SK-N-SH (cell line): Measurements from ENCODE around the gene NEURL3. TPM values are rescaled to one million over a fixed set of nuclear protein-coding genes. Genes with fewer than 3 reads are reported as not detected.
"Not testable (repeated sequence)": the region's sequence is repeated elsewhere in the genome, so short reads cannot be mapped to it uniquely, and the experiment has no call there.

ENCODE experiments used
- CTCF ChIA-PET: fragments of 300-600, 350-600 bp; formaldehyde crosslinking; extraction: SDS; loops from one replicate; lab custom pipeline; 2021; lab: Yijun Ruan, JAX
- POLR2A ChIA-PET: fragments of 350-600 bp; sonication (Branson Sonifier 250); formaldehyde crosslinking; extraction: SDS; loops from one replicate; lab custom pipeline; 2020; ENCODE audit warnings: antibody characterized with exemption, inconsistent platforms; lab: Yijun Ruan, JAX
- DNase-seq: peaks from one replicate; pipeline ENCODE4 v3.0.0; 2012
- H2AFZ ChIP-seq: fragments of 200-600 bp; sonication (generic); 2 replicates; pipeline ENCODE4 v1.8.1; 2016; ENCODE audit warnings: antibody characterized with exemption, mild to moderate bottlenecking, low read depth
- H3F3A ChIP-seq: fragments of 200-600 bp; sonication (generic); replicated peaks from 2 replicates; pipeline ENCODE3; 2016; ENCODE audit warnings: antibody characterized with exemption, mild to moderate bottlenecking; ENCODE audit not compliant: insufficient read depth
- H3K27ac ChIP-seq, 2 experiments: fragments of 200-500 bp in 1 of 2; fragments of 200-600 bp in 1 of 2; sonication (Bioruptor generic) in 1 of 2; sonication (generic), shearing (Covaris generic) in 1 of 2; 2 replicates each; pipeline versions ENCODE4 v1.5.1 to v1.6.1; 2014 to 2016; ENCODE audit warnings: low read depth in 2 of 2, inconsistent platforms in 1 of 2, low read length in 1 of 2, mild to moderate bottlenecking in 1 of 2, mixed read lengths in 1 of 2
- H3K27me3 ChIP-seq: fragments of 200-600 bp; sonication (generic), shearing (Covaris generic); 2 replicates; pipeline ENCODE4 v1.6.1; 2016; ENCODE audit warnings: mixed run types; ENCODE audit not compliant: insufficient read depth
- H3K36me3 ChIP-seq, 2 experiments: fragments of 200-500 bp in 1 of 2; fragments of 200-600 bp in 1 of 2; sonication (Bioruptor generic) in 1 of 2; sonication (generic) in 1 of 2; replicated peaks in 1 of 2; 2 replicates each; pipeline versions ENCODE3 to v1.5.1; 2014 to 2016; ENCODE audit warnings: low read length in 1 of 2, mild to moderate bottlenecking in 1 of 2; ENCODE audit not compliant: insufficient read depth in 2 of 2, control insufficient read depth in 1 of 2
- H3K4me1 ChIP-seq, 2 experiments: fragments of 200-500 bp in 1 of 2; fragments of 200-600 bp in 1 of 2; sonication (Bioruptor generic) in 1 of 2; sonication (generic), shearing (Covaris generic) in 1 of 2; 2 replicates each; pipeline versions ENCODE4 v1.5.1 to v1.6.1; 2014 to 2016; ENCODE audit warnings: low read depth in 1 of 2, low read length in 1 of 2, mixed run types in 1 of 2; ENCODE audit not compliant: insufficient read depth in 2 of 2, control insufficient read depth in 1 of 2
- H3K4me2 ChIP-seq: fragments of 200-600 bp; sonication (generic), shearing (Covaris generic); 2 replicates; pipeline ENCODE4 v1.6.1; 2017; ENCODE audit warnings: mixed run types
- H3K4me3 ChIP-seq, 2 experiments: fragments of 200-500 bp in 1 of 2; fragments of 200-600 bp in 1 of 2; sonication (Bioruptor generic) in 1 of 2; sonication (generic), shearing (Covaris generic) in 1 of 2; 2 replicates each; pipeline versions ENCODE4 v1.5.1 to v1.8.1; 2014 to 2016; ENCODE audit warnings: low read depth in 2 of 2, inconsistent platforms in 1 of 2, low read length in 1 of 2, mild to moderate bottlenecking in 1 of 2, mixed read lengths in 1 of 2, moderate library complexity in 1 of 2
- H3K79me2 ChIP-seq: fragments of 200-600 bp; sonication (generic); 2 replicates; pipeline ENCODE4 v1.8.1; 2017; ENCODE audit warnings: mild to moderate bottlenecking; ENCODE audit not compliant: insufficient read depth
- H3K9ac ChIP-seq: fragments of 200-600 bp; sonication (generic); 2 replicates; pipeline ENCODE4 v1.6.1; 2017; ENCODE audit warnings: mixed run types
- H3K9me2 ChIP-seq: fragments of 200-600 bp; sonication (generic); 2 replicates; pipeline ENCODE4 v1.6.1; 2017; ENCODE audit warnings: mixed run types
- H3K9me3 ChIP-seq: fragments of 200-600 bp; sonication (generic); 2 replicates; pipeline ENCODE4 v1.6.1; 2017; ENCODE audit warnings: mixed run types, mild to moderate bottlenecking, moderate library complexity
- H4K20me1 ChIP-seq: fragments of 200-600 bp; sonication (generic); 2 replicates; pipeline ENCODE4 v1.6.1; 2017; ENCODE audit warnings: mild to moderate bottlenecking, mixed run types; ENCODE audit not compliant: insufficient read depth
- GATA2 ChIP-seq: sonication (generic); formaldehyde crosslinking; IDR thresholded peaks from 2 replicates; pipeline ENCODE4 v1.5.0; 2020; ENCODE audit warnings: mild to moderate bottlenecking, missing genetic modification reagents
- JUND ChIP-seq: IDR thresholded peaks from 2 replicates; pipeline ENCODE4 v1.4.0; 2012
- NFIC ChIP-seq: IDR thresholded peaks from 2 replicates; pipeline ENCODE4 v1.4.0; 2012; ENCODE audit warnings: borderline replicate concordance
- NRF1 ChIP-seq: IDR thresholded peaks from 2 replicates; pipeline ENCODE4 v1.6.1; 2012; ENCODE audit warnings: low read depth, mild to moderate bottlenecking, low read length
- RXRA ChIP-seq: IDR thresholded peaks from 2 replicates; pipeline ENCODE4 v1.4.0; 2012; ENCODE audit warnings: low read depth, mild to moderate bottlenecking, borderline replicate concordance
- TAF1 ChIP-seq: IDR thresholded peaks from 2 replicates; pipeline ENCODE4 v1.6.1; 2012; ENCODE audit warnings: low read depth, mild to moderate bottlenecking, low read length, moderate library complexity, borderline replicate concordance
- WGBS: methylation state at CpG from one replicate; pipeline ENCODE4 v1.1.6; 2017; ENCODE audit warnings: low lambda C conversion rate; 5-methylcytosine and 5-hydroxymethylcytosine counted together
- polyA plus RNA-seq, 3 experiments: library from polyadenylated mRNA; depleted of rRNA; stranded (reverse); fragments of >200 nt; gene quantifications; 2 replicates each; pipeline ENCODE4 v1.2.3, GENCODE V29; 2012
- TF ChIP-seq, protein P1 (sequence below): fragments of 150-350 bp; IDR thresholded peaks from 2 replicates; pipeline ENCODE4 v1.6.1; 2016; ENCODE audit warnings: mild to moderate bottlenecking, low read depth, low read length
- TF ChIP-seq, protein P2 (sequence below): IDR thresholded peaks from 2 replicates; pipeline ENCODE4 v1.4.0; 2012; ENCODE audit warnings: low read depth, borderline replicate concordance
- TF ChIP-seq, protein P3 (sequence below): fragments of 200-600 bp; sonication (generic); IDR thresholded peaks from 2 replicates; pipeline ENCODE4 v1.6.1; 2017; ENCODE audit warnings: antibody characterized with exemption, mild to moderate bottlenecking, moderate library complexity
- TF ChIP-seq, protein P4 (sequence below): fragments of 150-350 bp; IDR thresholded peaks from 2 replicates; pipeline ENCODE4 v1.6.1; 2017; ENCODE audit warnings: antibody characterized with exemption, low read length, low read depth, borderline replicate concordance
- TF ChIP-seq, protein P5 (sequence below): IDR thresholded peaks from 2 replicates; pipeline ENCODE4 v1.4.0; 2012; ENCODE audit warnings: low read depth, borderline replicate concordance

The NEURL3 gene
- polyA plus RNA-seq, 1 of the 3 experiments (the other 2 are of a cell fraction): 0.08 TPM

DNA sequence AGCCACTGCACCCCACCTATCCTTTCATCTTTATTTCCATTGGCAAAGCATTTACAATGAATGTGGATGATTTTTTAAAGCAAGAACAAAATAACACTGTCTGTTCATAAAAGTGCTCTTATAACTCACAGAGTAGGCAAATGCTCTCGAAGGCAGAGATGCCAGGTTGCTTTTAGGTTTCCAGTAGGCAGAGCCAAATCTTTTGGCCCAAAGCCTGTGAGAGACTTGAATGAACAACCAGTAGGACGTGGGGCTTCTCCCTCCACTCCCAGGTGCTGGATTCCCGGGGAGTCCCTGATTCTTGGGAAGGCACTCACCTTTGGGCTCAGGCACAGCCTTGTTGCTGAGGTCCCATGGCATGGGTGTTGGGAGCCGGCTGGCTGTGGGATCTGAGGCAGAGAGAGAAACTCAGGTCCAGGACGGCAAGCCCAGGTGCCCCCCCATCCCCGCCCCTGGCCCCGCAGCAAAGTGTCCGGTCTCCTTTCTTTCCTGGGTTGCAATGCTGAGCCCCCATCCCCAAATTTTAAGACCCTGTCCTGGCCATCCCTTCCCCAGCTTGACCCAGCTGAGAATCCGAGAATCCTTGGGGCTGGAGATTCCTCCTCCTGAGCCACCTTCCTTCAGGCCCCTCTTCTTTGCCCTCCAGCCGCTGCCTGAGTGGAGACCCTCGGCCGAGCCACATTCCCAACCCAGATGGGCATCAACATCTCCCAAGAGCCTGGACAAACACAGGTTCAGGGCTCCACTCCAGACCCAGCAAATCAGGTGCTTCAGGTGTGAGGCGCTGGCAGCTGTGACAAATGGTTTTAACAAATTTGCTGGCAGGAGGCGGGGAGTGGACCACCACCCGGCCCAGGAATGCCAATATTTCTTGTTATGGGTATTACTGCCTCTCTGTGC, 5.8 kb downstream of the NEURL3 start (continued):
- TF ChIP-seq, protein P1, sequence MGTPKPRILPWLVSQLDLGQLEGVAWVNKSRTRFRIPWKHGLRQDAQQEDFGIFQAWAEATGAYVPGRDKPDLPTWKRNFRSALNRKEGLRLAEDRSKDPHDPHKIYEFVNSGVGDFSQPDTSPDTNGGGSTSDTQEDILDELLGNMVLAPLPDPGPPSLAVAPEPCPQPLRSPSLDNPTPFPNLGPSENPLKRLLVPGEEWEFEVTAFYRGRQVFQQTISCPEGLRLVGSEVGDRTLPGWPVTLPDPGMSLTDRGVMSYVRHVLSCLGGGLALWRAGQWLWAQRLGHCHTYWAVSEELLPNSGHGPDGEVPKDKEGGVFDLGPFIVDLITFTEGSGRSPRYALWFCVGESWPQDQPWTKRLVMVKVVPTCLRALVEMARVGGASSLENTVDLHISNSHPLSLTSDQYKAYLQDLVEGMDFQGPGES: no peak

DNA sequence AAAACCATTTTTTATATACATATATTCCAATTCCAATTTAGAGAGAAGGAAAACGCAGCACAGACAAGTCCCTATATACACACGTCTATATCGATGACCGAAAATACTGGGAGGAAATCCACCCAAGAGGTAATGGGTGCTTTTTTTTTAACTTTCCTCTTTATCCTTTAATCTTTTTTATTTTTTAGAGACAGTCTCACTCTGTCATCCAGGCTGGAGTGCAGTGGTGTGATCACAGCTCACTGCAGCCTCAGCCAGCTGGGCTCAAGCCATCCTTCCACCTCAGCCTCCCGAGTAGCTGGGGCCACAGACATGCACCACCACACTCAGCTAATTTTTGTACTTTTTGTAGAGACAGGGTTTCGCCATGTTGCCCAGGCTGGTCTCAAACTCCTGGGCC, 6.5 kb downstream of the NEURL3 start:
- DNase-seq: not testable (repeated sequence)
- H3K27me3 ChIP-seq: peaks cover 52% of the 10 kb centered on the region

DNA sequence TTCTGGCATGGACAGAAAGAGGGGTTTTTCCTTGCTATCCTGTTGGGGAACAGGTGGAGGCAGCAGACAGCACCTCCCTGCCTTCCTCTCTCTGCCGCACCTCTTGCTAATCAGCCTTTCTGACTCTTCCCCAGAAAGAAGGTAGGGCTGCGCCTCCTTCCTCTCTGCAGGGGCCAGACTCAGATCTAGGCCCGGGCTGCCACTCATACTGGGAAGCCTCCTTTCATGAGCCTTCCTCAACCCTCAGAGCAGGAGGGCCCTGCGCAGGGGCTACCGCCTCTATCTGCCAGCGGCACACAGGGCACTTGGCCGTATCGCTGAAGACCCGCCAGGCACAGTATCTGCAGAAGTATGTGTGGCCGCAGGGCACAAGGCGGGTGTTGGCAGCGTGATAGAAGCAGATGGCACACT, 7.1 kb downstream of the NEURL3 start:
- H3K79me2 ChIP-seq: no peaks in the 10 kb centered on the region
- ChIA-PET CTCF (interaction anchor here (0.7 to 1.0 kb wide), 2 partner anchors 11 to 12 kb away, joined by 3 read pairs; no protein-coding TSS in a partner anchor), POLR2A (no interaction called here)
- no peaks in the 10 kb centered on the region; a peak in 1 of 4 replicates for H3K4me1 ChIP-seq
- no peak overlapping the region for H3K4me2 ChIP-seq
- no peak overlapping the region for H2AFZ ChIP-seq
- H3K4me3 ChIP-seq: no peak overlapping the region
- H3K9me3 ChIP-seq: no peaks in the 10 kb centered on the region; the same call in 1 of the 2 replicates
- DNase-seq: no peak
- TF ChIP-seq GATA2 (CRISPR knock-in tag) (no peak), TAF1 (no peak), NRF1 (no peak), NFIC (no peak), JUND (no peak), RXRA (no peak)
- TF ChIP-seq, protein P2, sequence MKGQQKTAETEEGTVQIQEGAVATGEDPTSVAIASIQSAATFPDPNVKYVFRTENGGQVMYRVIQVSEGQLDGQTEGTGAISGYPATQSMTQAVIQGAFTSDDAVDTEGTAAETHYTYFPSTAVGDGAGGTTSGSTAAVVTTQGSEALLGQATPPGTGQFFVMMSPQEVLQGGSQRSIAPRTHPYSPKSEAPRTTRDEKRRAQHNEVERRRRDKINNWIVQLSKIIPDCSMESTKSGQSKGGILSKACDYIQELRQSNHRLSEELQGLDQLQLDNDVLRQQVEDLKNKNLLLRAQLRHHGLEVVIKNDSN: no peak
- TF ChIP-seq, protein P3, sequence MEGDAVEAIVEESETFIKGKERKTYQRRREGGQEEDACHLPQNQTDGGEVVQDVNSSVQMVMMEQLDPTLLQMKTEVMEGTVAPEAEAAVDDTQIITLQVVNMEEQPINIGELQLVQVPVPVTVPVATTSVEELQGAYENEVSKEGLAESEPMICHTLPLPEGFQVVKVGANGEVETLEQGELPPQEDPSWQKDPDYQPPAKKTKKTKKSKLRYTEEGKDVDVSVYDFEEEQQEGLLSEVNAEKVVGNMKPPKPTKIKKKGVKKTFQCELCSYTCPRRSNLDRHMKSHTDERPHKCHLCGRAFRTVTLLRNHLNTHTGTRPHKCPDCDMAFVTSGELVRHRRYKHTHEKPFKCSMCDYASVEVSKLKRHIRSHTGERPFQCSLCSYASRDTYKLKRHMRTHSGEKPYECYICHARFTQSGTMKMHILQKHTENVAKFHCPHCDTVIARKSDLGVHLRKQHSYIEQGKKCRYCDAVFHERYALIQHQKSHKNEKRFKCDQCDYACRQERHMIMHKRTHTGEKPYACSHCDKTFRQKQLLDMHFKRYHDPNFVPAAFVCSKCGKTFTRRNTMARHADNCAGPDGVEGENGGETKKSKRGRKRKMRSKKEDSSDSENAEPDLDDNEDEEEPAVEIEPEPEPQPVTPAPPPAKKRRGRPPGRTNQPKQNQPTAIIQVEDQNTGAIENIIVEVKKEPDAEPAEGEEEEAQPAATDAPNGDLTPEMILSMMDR: no peak
- TF ChIP-seq, protein P4, sequence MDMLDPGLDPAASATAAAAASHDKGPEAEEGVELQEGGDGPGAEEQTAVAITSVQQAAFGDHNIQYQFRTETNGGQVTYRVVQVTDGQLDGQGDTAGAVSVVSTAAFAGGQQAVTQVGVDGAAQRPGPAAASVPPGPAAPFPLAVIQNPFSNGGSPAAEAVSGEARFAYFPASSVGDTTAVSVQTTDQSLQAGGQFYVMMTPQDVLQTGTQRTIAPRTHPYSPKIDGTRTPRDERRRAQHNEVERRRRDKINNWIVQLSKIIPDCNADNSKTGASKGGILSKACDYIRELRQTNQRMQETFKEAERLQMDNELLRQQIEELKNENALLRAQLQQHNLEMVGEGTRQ: no peak
- TF ChIP-seq, protein P5, sequence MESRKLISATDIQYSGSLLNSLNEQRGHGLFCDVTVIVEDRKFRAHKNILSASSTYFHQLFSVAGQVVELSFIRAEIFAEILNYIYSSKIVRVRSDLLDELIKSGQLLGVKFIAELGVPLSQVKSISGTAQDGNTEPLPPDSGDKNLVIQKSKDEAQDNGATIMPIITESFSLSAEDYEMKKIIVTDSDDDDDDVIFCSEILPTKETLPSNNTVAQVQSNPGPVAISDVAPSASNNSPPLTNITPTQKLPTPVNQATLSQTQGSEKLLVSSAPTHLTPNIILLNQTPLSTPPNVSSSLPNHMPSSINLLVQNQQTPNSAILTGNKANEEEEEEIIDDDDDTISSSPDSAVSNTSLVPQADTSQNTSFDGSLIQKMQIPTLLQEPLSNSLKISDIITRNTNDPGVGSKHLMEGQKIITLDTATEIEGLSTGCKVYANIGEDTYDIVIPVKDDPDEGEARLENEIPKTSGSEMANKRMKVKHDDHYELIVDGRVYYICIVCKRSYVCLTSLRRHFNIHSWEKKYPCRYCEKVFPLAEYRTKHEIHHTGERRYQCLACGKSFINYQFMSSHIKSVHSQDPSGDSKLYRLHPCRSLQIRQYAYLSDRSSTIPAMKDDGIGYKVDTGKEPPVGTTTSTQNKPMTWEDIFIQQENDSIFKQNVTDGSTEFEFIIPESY: no peak
- H3K9me2 ChIP-seq: no peaks in the 10 kb centered on the region
- H3K27me3 ChIP-seq: peaks cover 52% of the 10 kb centered on the region
- no peaks in the 10 kb centered on the region for H3F3A ChIP-seq
- H3K27ac ChIP-seq: no peak overlapping the region
- 55% methylated on average over 12 of the region's 12 CpGs for WGBS
- H4K20me1 ChIP-seq: no peaks in the 10 kb centered on the region
- no peak overlapping the region for H3K9ac ChIP-seq
- no peaks in the 10 kb centered on the region for H3K36me3 ChIP-seq

More for the DNA sequence above, 6.5 kb downstream of the NEURL3 start:
- H3K9me2 ChIP-seq, H3K79me2 ChIP-seq, H3K4me1 ChIP-seq, H2AFZ ChIP-seq, H3F3A ChIP-seq, H3K9ac ChIP-seq, POLR2A ChIA-PET, H3K4me3 ChIP-seq, H3K27ac ChIP-seq, H3K4me2 ChIP-seq, H3K36me3 ChIP-seq, H4K20me1 ChIP-seq, H3K9me3 ChIP-seq: not testable (repeated sequence)
- CTCF ChIA-PET: interaction anchor here (0.7 to 1.0 kb wide), 2 partner anchors 10 to 11 kb away, joined by 3 read pairs; no protein-coding TSS in a partner anchor
- WGBS: 70% methylated on average over 6 of the region's 6 CpGs
